Activated naive CD4-positive, alpha-beta T cell treated with anti-CD3 and anti-CD28 coated beads, Interleukin-2, amount 50 U/mL, for 24 hours (primary cell): Measurements from ENCODE around the gene ANKRD24.
A peak's percentile ranks its signal among the peaks of the same experiment; 100 is the strongest.
"Not testable (repeated sequence)": the region's sequence is repeated elsewhere in the genome, so short reads cannot be mapped to it uniquely, and the experiment has no call there.

ENCODE experiments used
- H3K27ac Mint-ChIP-seq: one replicate; pipeline ENCODE4 v1.8.0; 2021; ENCODE audit warnings: mild to moderate bottlenecking, mixed read lengths
- H3K27me3 Mint-ChIP-seq: one replicate; pipeline ENCODE4 v1.8.0; 2021; ENCODE audit warnings: mixed read lengths
- H3K36me3 Mint-ChIP-seq: one replicate; pipeline ENCODE4 v1.8.0; 2021; ENCODE audit warnings: mixed read lengths
- H3K4me1 Mint-ChIP-seq: one replicate; pipeline ENCODE4 v1.8.0; 2021; ENCODE audit warnings: mixed read lengths
- H3K4me3 Mint-ChIP-seq: one replicate; pipeline ENCODE4 v1.8.0; 2021; ENCODE audit warnings: mild to moderate bottlenecking, mixed read lengths
- H3K9me3 Mint-ChIP-seq: one replicate; pipeline ENCODE4 v1.8.0; 2021; ENCODE audit warnings: mixed read lengths

Gene ANKRD24

DNA sequence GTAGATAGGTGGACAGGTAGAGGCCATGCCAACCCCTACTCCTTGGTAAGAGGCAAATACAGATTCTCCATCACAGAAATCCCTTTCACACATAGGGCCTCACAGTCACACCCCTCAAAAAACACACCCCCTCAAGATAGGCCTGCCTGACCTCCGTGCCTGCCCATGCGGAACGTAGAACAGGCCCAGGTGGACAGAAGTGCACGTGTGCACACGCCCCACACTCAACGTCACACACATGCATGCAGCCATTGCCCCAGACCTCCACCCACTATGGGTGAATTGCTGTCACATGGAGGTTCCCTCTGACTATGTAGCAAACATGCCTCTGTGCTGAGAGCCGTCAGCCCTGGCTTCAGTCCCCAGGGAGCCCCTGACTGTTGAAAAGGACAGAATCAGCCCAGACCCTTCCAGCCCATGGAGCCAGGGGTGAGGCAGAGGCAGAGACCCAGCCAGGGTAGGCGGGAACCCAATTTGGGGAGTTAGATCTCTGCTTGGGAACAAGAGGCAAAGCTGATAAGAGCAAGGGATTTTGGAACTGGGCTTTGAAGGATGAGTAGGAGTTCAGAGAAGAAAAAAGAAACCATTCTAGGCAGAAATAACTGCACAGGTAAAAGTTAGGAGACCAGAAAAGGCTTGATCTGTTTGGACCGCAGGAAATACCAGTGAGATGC is 3.1 kb downstream of the ANKRD24 start:
- no peaks in the 10 kb centered on the region for H3K9me3 Mint-ChIP-seq
- H3K36me3 Mint-ChIP-seq: no peaks in the 10 kb centered on the region
- peaks cover 21% of the 10 kb centered on the region for H3K4me1 Mint-ChIP-seq
- H3K4me3 Mint-ChIP-seq: no peak overlapping the region
- H3K27ac Mint-ChIP-seq: no peak overlapping the region
- peaks cover 1% of the 10 kb centered on the region for H3K27me3 Mint-ChIP-seq

DNA sequence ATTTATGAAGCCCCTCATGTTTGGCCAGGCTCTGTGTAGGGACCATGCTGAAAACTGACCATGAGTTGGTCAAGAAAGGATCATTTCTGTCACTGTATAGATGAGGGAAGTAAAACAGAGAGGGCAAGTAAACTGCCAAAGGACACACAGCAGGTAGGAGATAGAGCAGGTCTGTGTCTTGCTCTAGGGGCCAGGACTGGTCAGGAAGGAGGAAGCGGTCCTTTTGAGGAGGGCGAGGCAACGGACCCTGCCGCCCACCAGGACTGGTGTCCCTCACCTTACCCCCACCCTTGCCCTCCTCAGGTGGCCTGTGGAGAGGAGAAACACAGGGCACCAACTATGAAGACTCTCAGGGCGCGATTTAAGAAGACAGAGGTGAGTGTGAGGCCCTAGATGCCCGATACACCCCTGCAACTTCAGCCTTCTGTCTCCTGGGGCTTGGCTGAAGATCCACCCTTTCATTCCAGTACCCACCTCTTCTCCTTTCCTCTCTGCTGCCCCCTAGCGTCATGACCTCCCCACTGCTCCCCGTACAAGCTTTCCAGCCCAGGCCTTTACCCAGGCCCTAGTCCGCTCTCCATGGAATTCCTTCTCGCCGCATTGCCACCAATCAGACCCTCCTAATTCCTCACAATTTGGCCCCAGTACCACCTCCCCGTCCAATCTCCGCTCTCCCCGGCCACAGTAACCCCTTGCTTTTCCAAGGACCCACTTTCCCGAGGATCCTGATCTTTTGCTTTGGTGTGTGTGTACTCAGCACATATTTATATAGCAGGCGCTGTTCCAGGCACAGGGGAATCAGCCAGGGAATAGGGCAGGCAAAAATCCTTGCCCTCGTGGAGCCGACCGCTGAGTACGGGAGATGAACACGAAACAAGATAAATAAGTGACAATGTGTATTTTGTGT is 3.9 kb downstream of the ANKRD24 start:
- H3K4me3 Mint-ChIP-seq: no peak overlapping the region
- no peaks in the 10 kb centered on the region for H3K9me3 Mint-ChIP-seq
- no peaks in the 10 kb centered on the region for H3K36me3 Mint-ChIP-seq
- H3K4me1 Mint-ChIP-seq: peaks cover 14% of the 10 kb centered on the region
- peaks cover 1% of the 10 kb centered on the region for H3K27me3 Mint-ChIP-seq
- H3K27ac Mint-ChIP-seq: no peak overlapping the region

DNA sequence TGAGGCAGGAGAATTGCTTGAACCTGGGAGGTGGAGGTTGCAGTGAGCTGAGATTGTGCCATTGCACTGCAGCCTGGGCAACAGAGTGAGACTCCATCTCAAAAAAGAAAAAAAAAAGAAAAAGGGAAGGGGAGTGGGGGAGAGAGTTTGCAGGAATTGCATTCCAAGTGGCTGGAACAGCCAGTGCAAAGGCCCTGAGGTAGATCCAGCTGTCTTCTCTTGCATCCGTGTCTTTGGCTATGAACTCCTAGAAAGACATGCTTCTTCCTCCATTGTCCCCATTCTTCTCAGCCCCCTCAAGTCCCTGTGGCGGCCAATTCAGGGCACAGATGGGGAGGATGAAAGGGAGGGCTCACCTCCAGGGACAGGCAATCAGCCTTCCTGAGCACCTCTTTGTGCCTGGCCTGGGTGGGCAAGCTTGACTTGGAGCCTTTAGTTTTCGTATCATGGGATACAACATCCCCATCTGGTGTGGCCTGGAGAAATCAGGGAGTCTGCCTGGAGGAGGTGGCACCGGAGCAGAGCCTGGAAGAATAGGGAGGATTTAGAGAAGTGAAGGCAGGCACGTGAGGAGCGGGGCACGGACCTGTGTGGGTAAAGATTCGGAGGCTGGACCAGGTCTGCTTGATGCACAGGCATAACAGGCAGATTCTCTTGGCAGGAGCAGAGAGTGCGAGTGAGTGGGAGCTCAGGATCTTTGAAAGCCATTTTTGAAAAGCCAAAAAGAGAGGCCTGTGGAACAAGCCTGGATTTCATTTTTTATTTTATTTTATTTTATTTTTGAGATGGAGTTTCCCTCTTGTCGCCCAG is 5.0 kb downstream of the ANKRD24 start:
- Mint-ChIP-seq H3K4me3 (no peak overlapping the region), H3K36me3 (no peaks in the 10 kb centered on the region), H3K9me3 (no peaks in the 10 kb centered on the region), H3K27me3 (peaks cover 1% of the 10 kb centered on the region), H3K4me1 (peaks cover 7% of the 10 kb centered on the region), H3K27ac (no peak overlapping the region)

DNA sequence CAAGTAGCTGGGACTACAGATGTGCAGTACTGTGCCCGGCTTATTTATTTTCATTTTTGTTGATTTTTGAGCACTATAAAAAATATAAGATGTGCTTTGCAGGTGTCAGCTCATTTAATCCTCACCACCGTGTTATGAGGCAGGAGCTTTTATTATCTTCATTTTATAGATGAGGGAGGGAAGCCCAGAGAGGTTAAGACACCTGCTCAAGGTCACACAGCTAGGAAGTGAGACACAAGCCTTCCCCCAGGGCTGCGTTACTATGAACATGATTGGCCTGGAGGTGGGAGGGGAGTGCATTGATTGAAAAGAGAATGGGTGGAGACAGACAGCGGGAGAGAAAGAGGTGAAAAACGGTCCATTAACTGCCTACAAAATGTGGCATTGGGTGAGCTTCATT is 7.2 kb downstream of the ANKRD24 start:
- no peaks in the 10 kb centered on the region for H3K36me3 Mint-ChIP-seq
- H3K9me3 Mint-ChIP-seq: no peaks in the 10 kb centered on the region
- no peaks in the 10 kb centered on the region for H3K4me1 Mint-ChIP-seq
- H3K27ac Mint-ChIP-seq: no peak overlapping the region
- H3K27me3 Mint-ChIP-seq: peaks cover 11% of the 10 kb centered on the region
- no peak overlapping the region for H3K4me3 Mint-ChIP-seq

- H3K4me1 Mint-ChIP-seq, H3K9me3 Mint-ChIP-seq, H3K4me3 Mint-ChIP-seq, H3K36me3 Mint-ChIP-seq, H3K27ac Mint-ChIP-seq: not testable (repeated sequence)
- H3K27me3 Mint-ChIP-seq: peaks cover 30% of the 10 kb centered on the region
Observed at GRCh38 chr19:4192537-4192936, 10.0 kb downstream of the ANKRD24 start.

GRCh38 chr19:4194353-4194752 is 11.9 kb downstream of the ANKRD24 start:
- Mint-ChIP-seq H3K27me3 (peaks cover 39% of the 10 kb centered on the region), H3K36me3 (no peaks in the 10 kb centered on the region), H3K9me3 (no peaks in the 10 kb centered on the region), H3K4me3 (no peak overlapping the region), H3K4me1 (peaks cover 10% of the 10 kb centered on the region), H3K27ac (no peak overlapping the region)

GRCh38 chr19:4196009-4196408 is 13.5 kb downstream of the ANKRD24 start:
- Mint-ChIP-seq H3K4me3 (no peak overlapping the region), H3K9me3 (no peaks in the 10 kb centered on the region), H3K4me1 (peaks cover 10% of the 10 kb centered on the region), H3K36me3 (no peaks in the 10 kb centered on the region), H3K27me3 (peaks cover 39% of the 10 kb centered on the region), H3K27ac (no peak overlapping the region)

GRCh38 chr19:4196587-4197148 is 14.2 kb downstream of the ANKRD24 start:
- Mint-ChIP-seq H3K9me3 (no peaks in the 10 kb centered on the region), H3K36me3 (no peaks in the 10 kb centered on the region), H3K27me3 (peaks cover 39% of the 10 kb centered on the region), H3K4me3 (no peak overlapping the region), H3K4me1 (peaks cover 10% of the 10 kb centered on the region), H3K27ac (no peak overlapping the region)

GRCh38 chr19:4197228-4197624 is 14.7 kb downstream of the ANKRD24 start:
- H3K27ac Mint-ChIP-seq: peak overlapping the region; percentile 24
- H3K9me3 Mint-ChIP-seq: no peaks in the 10 kb centered on the region
- peaks cover 10% of the 10 kb centered on the region for H3K4me1 Mint-ChIP-seq
- peaks cover 39% of the 10 kb centered on the region for H3K27me3 Mint-ChIP-seq
- peak overlapping the region; percentile 1 for H3K4me3 Mint-ChIP-seq
- H3K36me3 Mint-ChIP-seq: no peaks in the 10 kb centered on the region

DNA sequence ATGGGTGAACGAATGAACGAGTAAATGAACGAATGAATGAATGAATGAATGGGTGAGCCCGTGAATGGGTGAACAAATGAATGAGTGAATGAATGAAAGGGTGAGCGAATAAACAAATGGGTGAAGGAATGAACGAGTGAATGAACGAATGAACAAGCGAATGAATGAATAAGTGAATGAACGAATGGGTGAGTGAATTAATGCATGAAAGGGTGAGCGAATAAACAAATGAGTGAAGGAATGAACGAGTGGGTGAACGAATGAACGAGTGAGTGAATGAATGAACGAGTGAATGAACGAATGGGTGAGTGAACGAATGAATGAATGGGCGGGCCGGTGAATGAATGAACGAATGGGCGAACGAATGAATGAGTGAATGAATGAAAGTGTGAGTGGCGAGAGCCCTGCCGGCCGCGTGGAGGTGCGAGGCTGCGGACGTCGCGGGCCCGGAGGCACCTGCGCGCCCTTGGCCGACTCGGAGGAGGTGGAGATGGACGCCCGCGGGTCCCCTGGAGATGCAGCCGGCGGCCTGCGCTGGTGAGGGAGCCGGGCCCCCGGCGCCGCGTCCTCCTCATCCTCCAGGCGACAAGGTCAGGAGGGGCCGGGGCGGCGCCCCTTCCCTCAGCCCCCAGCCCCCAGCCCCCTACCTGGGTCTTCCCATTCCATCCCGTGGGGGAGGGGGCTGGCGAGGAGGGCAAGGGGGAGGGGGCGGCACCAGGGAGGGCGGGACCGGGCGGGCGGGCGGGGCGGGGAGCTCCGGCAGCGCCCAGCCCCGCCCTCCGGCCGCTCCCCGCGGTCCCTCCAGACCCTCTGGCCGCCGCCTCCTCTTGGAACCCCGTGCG is 15.4 kb downstream of the ANKRD24 start:
- H3K27me3 Mint-ChIP-seq: peaks cover 39% of the 10 kb centered on the region
- H3K36me3 Mint-ChIP-seq: no peaks in the 10 kb centered on the region
- H3K4me3 Mint-ChIP-seq: peak overlapping the region; percentile 1
- no peaks in the 10 kb centered on the region for H3K9me3 Mint-ChIP-seq
- H3K4me1 Mint-ChIP-seq: peaks cover 10% of the 10 kb centered on the region
- peak overlapping the region; percentile 24 for H3K27ac Mint-ChIP-seq

DNA sequence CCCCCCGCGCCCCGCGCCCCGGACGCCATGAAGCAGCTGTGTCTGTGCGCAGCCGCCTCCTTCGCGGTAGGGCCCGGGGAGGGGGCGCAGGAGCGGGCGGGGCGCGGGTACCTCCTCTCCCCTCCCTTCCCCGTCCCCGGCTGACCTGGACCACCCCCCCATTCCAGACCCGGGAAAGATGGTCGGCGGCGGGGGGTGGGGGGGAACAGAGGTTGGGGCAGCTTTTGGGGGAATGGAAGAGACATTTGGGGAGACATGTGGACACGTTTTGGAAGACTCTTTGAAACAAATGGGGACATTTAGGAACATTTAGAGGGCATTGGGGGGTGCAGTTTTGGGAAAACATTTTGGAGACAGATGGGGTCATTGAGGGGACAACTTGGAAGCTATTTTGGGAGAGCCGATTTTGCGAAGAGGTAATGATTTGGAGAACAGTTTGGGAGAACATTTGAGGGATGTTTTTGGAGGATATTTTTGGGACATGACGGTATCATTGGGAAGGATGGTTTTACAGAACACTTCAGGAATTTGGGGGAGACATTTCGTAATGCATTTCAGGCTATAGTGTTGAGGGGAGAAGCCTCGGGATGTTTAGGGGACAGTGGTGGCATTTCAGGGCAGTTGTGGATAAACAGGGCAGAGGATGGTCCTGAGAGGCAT is 16.1 kb downstream of the ANKRD24 start:
- Mint-ChIP-seq H3K27ac (no peak overlapping the region), H3K27me3 (peaks cover 35% of the 10 kb centered on the region), H3K36me3 (no peaks in the 10 kb centered on the region), H3K9me3 (no peaks in the 10 kb centered on the region), H3K4me1 (peaks cover 10% of the 10 kb centered on the region), H3K4me3 (no peak overlapping the region)

DNA sequence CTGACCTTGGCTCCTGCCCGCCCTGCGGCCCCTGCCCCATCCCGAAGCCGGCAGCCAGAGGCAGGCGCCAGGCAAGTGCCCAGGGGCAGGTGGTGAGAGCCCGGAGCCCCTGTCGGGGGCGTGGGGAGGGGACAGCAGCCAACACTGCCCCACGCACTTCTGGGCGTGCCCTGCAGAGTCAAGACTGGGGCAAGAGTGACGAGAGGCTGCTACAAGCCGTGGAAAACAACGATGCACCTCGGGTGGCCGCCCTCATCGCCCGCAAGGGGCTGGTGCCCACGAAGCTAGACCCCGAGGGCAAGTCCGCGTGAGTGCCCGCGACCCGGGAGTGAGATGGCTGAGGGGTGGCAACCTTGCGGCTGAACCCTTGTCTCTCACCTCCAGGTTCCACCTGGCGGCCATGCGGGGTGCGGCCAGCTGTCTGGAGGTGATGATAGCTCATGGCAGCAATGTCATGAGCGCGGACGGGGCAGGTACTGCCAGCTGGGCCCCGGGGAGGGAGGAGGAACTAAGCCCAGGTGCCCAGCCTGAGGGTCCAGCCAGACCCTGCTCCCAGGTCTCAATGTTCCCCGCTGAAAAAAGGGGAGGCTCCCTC is 17.3 kb downstream of the ANKRD24 start:
- no peaks in the 10 kb centered on the region for H3K36me3 Mint-ChIP-seq
- H3K27me3 Mint-ChIP-seq: peaks cover 28% of the 10 kb centered on the region
- no peaks in the 10 kb centered on the region for H3K9me3 Mint-ChIP-seq
- H3K4me3 Mint-ChIP-seq: no peak overlapping the region
- H3K4me1 Mint-ChIP-seq: peaks cover 14% of the 10 kb centered on the region
- H3K27ac Mint-ChIP-seq: no peak overlapping the region

- no peak overlapping the region for H3K4me3 Mint-ChIP-seq
- no peak overlapping the region for H3K27ac Mint-ChIP-seq
- H3K4me1 Mint-ChIP-seq: peaks cover 14% of the 10 kb centered on the region
- peaks cover 20% of the 10 kb centered on the region for H3K27me3 Mint-ChIP-seq
- no peaks in the 10 kb centered on the region for H3K9me3 Mint-ChIP-seq
- H3K36me3 Mint-ChIP-seq: no peaks in the 10 kb centered on the region
Observed at GRCh38 chr19:4200940-4201542, 18.6 kb downstream of the ANKRD24 start.

DNA sequence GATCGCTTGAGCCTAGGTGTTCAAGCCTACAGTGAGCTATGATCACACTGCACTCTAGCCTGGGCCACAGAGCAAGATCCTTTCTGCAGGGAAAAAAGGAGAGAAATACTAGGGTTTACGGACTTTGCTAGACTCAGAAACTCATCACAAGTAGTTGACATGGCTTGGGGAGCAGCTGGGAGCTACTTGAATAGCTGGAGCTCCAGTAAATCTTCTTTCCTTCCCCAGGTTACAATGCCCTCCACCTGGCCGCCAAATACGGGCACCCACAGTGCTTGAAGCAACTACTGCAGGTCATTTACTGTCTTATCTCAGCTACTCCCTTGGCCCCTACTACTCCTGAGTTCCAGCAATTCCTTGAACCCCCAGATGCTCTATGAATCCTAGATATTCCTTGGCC is 19.3 kb downstream of the ANKRD24 start:
- Mint-ChIP-seq H3K9me3 (no peaks in the 10 kb centered on the region), H3K4me3 (no peak overlapping the region), H3K27ac (no peak overlapping the region), H3K4me1 (peaks cover 14% of the 10 kb centered on the region), H3K27me3 (peaks cover 16% of the 10 kb centered on the region), H3K36me3 (no peaks in the 10 kb centered on the region)
